ENCODE measurements around the gene JPH2.

Gene JPH2

DNA sequence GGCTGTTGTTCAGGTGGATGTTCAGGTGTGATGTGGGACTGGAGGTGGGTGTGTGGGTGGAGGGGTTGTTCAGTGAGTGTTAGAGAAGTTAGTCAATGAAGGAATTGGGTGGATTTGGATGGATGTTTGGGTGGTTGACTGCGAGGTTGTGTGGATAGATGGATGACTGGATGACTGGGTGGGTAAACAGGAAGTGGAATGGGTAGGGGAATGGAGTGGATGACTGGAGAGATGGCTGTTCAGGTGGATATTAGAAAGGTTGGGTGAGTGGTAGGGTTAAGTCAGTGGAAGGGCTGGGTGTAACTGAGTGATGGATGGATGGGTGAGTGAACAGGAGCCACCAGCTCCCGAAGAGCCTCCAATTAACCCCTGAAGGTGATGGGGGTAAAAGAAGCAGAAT lies 27.9 kb downstream of the JPH2 start:
- DNase-seq (no peak), ATAC-seq (ENCODE audit: insufficient read depth, low read depth) (no peak)
- TF ChIP-seq, protein P1, sequence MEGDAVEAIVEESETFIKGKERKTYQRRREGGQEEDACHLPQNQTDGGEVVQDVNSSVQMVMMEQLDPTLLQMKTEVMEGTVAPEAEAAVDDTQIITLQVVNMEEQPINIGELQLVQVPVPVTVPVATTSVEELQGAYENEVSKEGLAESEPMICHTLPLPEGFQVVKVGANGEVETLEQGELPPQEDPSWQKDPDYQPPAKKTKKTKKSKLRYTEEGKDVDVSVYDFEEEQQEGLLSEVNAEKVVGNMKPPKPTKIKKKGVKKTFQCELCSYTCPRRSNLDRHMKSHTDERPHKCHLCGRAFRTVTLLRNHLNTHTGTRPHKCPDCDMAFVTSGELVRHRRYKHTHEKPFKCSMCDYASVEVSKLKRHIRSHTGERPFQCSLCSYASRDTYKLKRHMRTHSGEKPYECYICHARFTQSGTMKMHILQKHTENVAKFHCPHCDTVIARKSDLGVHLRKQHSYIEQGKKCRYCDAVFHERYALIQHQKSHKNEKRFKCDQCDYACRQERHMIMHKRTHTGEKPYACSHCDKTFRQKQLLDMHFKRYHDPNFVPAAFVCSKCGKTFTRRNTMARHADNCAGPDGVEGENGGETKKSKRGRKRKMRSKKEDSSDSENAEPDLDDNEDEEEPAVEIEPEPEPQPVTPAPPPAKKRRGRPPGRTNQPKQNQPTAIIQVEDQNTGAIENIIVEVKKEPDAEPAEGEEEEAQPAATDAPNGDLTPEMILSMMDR (IDR thresholded peaks at IDR 0.05; ENCODE audit: borderline replicate concordance, extremely low read depth, low read length, poor library complexity, severe bottlenecking) = no peak
- no peak for TF ChIP-seq EZH2 (IDR thresholded peaks at IDR 0.05; ENCODE audit: borderline replicate concordance, low read depth, low read length, severe bottlenecking)

DNA sequence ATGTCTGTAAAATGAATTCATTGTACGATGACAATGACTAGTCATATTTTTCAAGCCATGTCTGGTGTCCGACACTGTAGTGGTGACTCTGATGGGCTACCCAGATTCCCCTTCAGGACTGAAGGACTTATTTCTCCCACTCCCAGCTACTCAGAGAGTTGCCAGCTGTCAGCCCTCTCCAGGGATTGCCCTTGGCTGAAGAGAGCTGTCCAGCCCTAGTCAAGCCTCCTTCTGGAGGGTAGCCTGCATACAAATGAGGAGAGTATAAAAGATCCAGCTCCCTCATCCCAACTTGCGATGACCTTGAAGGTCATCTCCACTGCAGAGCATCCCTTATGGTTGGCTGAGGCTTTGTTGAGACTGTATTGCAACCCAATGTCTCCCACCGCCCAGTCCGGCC lies 29.9 kb downstream of the JPH2 start:
- Histone ChIP-seq H2AFZ (ENCODE audit: low read depth, low read length) (no peak overlapping the region), H3K27me3 (ENCODE audit: insufficient read depth, low read length, poor library complexity) (peaks cover 14% of the 10 kb centered on the region), H3K9ac (ENCODE audit: low read depth, low read length) (no peak overlapping the region), H3K79me2 (ENCODE audit: insufficient read depth, low read length) (no peaks in the 10 kb centered on the region), H4K20me1 (ENCODE audit: insufficient read depth, low read length) (no peaks in the 10 kb centered on the region), H3K4me2 (ENCODE audit: insufficient read depth, low read length) (no peak overlapping the region), H3K27ac (ENCODE audit: low read length) (no peak overlapping the region), H3K4me1 (ENCODE audit: insufficient read depth, low read length) (no peaks in the 10 kb centered on the region), H3K4me3 (ENCODE audit: low read depth in 1 of 2, low read length in 2 of 2) (no peak overlapping the region), H3K9me3 (ENCODE audit: insufficient read depth, low read length, severe bottlenecking) (no peaks in the 10 kb centered on the region), H3K36me3 (ENCODE audit: insufficient read depth, low read length) (no peaks in the 10 kb centered on the region)
- DNase-seq (no peak), ATAC-seq (ENCODE audit: insufficient read depth, low read depth) (no peak)
- no peak for TF ChIP-seq EZH2 (IDR thresholded peaks at IDR 0.05; ENCODE audit: borderline replicate concordance, low read depth, low read length, severe bottlenecking)
- TF ChIP-seq, protein P1 (IDR thresholded peaks at IDR 0.05; ENCODE audit: borderline replicate concordance, extremely low read depth, low read length, poor library complexity, severe bottlenecking) = no peak

More for the DNA sequence above, 27.9 kb downstream of the JPH2 start:
- Histone ChIP-seq H3K36me3 (ENCODE audit: insufficient read depth, low read length) (no peaks in the 10 kb centered on the region), H3K4me2 (ENCODE audit: insufficient read depth, low read length) (no peak overlapping the region), H3K9me3 (ENCODE audit: insufficient read depth, low read length, severe bottlenecking) (no peaks in the 10 kb centered on the region), H3K4me1 (ENCODE audit: insufficient read depth, low read length) (no peaks in the 10 kb centered on the region), H3K27ac (ENCODE audit: low read length) (no peak overlapping the region), H3K4me3 (ENCODE audit: low read depth in 1 of 2, low read length in 2 of 2) (no peak overlapping the region), H3K79me2 (ENCODE audit: insufficient read depth, low read length) (no peaks in the 10 kb centered on the region), H3K9ac (ENCODE audit: low read depth, low read length) (no peak overlapping the region), H4K20me1 (ENCODE audit: insufficient read depth, low read length) (no peaks in the 10 kb centered on the region), H2AFZ (ENCODE audit: low read depth, low read length) (no peak overlapping the region), H3K27me3 (ENCODE audit: insufficient read depth, low read length, poor library complexity) (no peaks in the 10 kb centered on the region)

DNA sequence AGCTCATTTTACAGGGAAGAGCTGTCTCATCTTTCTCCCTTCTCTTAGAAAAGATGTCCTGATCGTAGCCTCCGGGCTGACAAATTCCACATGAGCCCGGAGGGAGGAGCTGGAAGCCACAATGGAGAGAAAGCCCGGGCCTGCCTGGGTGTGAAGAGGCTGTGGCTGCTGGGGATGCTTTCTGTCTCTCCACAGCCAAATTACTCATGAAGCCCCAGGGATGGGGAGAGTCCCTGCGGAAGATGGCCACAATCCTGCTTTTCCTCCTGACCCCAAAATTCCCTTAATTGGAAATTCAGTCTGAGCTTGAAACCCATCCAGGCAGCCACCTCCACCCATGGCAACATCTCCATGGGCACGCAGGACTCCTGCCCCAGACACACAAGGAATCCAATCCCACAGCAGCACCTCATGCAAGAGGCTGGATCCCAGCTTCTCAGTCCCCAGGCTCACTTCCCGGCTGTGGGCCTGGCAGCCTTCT lies 32.4 kb downstream of the JPH2 start:
- Histone ChIP-seq H3K9ac (ENCODE audit: low read depth, low read length) (no peak overlapping the region), H3K4me2 (ENCODE audit: insufficient read depth, low read length) (no peak overlapping the region), H3K9me3 (ENCODE audit: insufficient read depth, low read length, severe bottlenecking) (no peaks in the 10 kb centered on the region), H3K27ac (ENCODE audit: low read length) (no peak overlapping the region), H3K36me3 (ENCODE audit: insufficient read depth, low read length) (no peaks in the 10 kb centered on the region), H3K27me3 (ENCODE audit: insufficient read depth, low read length, poor library complexity) (peaks cover 14% of the 10 kb centered on the region), H3K79me2 (ENCODE audit: insufficient read depth, low read length) (no peaks in the 10 kb centered on the region), H3K4me1 (ENCODE audit: insufficient read depth, low read length) (no peaks in the 10 kb centered on the region), H4K20me1 (ENCODE audit: insufficient read depth, low read length) (no peaks in the 10 kb centered on the region), H2AFZ (ENCODE audit: low read depth, low read length) (no peak overlapping the region), H3K4me3 (ENCODE audit: low read depth in 1 of 2, low read length in 2 of 2) (no peak overlapping the region)
- DNase-seq = no peak
- ATAC-seq (ENCODE audit: insufficient read depth, low read depth) = no peak
- TF ChIP-seq EZH2 (IDR thresholded peaks at IDR 0.05; ENCODE audit: borderline replicate concordance, low read depth, low read length, severe bottlenecking) = no peak
- TF ChIP-seq, protein P1 (IDR thresholded peaks at IDR 0.05; ENCODE audit: borderline replicate concordance, extremely low read depth, low read length, poor library complexity, severe bottlenecking) = no peak

DNA sequence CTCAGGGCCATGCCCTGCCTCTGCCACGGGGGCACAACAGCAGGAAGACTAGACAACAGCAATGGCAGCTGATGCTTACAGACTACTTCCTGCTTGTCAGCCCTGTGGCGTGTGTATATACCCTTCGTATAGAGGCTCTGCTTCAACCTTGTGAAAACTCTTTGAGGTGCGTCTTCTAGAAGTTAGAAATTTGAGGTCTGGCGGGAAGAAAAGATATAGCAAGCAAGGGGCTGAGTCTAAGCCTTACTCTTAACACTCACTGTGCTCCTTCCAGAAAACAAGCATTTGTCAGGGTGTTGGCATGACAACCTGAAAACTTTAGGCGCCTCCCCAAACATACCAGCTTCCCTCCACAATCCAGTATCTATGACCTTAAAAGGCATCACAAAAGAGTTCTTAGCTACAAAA lies 33.3 kb downstream of the JPH2 start:
- no peak for TF ChIP-seq EZH2 (IDR thresholded peaks at IDR 0.05; ENCODE audit: borderline replicate concordance, low read depth, low read length, severe bottlenecking)
- TF ChIP-seq, protein P1 (IDR thresholded peaks at IDR 0.05; ENCODE audit: borderline replicate concordance, extremely low read depth, low read length, poor library complexity, severe bottlenecking) = no peak
- H3K4me2 ChIP-seq (ENCODE audit: insufficient read depth, low read length) = no peak overlapping the region
- no peaks in the 10 kb centered on the region for H3K36me3 ChIP-seq (ENCODE audit: insufficient read depth, low read length)
- no peaks in the 10 kb centered on the region for H3K9me3 ChIP-seq (ENCODE audit: insufficient read depth, low read length, severe bottlenecking)
- H3K4me3 ChIP-seq (ENCODE audit: low read depth in 1 of 2, low read length in 2 of 2) = no peak overlapping the region
- H3K79me2 ChIP-seq (ENCODE audit: insufficient read depth, low read length) = no peaks in the 10 kb centered on the region
- H4K20me1 ChIP-seq (ENCODE audit: insufficient read depth, low read length) = no peaks in the 10 kb centered on the region
- DNase-seq = no peak
- peak; percentile 45; the same call in 2 of the 3 replicates for ATAC-seq (ENCODE audit: insufficient read depth, low read depth)
- no peak overlapping the region for H2AFZ ChIP-seq (ENCODE audit: low read depth, low read length)
- H3K9ac ChIP-seq (ENCODE audit: low read depth, low read length) = no peak overlapping the region
- H3K27ac ChIP-seq (ENCODE audit: low read length) = no peak overlapping the region
- peaks cover 14% of the 10 kb centered on the region for H3K27me3 ChIP-seq (ENCODE audit: insufficient read depth, low read length, poor library complexity)
- H3K4me1 ChIP-seq (ENCODE audit: insufficient read depth, low read length) = no peaks in the 10 kb centered on the region
